NCI-H2196 (cell line): ENCODE results near the gene PRSS33.

Experiments used
- DNase-seq: peaks from one replicate; lab custom pipeline; 2025; ENCODE audit not compliant: unreplicated experiment; lab: John Stamatoyannopoulos, UW

PRSS33 gene

GRCh38 chr16:2745116-2745890 lies 42.1 kb downstream of the PRSS33 start:
- DNase-seq: no peak

GRCh38 chr16:2744711-2745110 lies 42.6 kb downstream of the PRSS33 start:
- no peak for DNase-seq

GRCh38 chr16:2743007-2743810 lies 44.2 kb downstream of the PRSS33 start:
- DNase-seq: no peak

- DNase-seq: no peak
Observed at GRCh38 chr16:2742323-2743006, 44.9 kb downstream of the PRSS33 start.

GRCh38 chr16:2741168-2741567 lies 46.2 kb downstream of the PRSS33 start:
- DNase-seq: no peak

GRCh38 chr16:2740476-2740875 lies 46.9 kb downstream of the PRSS33 start:
- DNase-seq: no peak

- DNase-seq: no peak
Observed at GRCh38 chr16:2739625-2740430, 47.5 kb downstream of the PRSS33 start.

GRCh38 chr16:2738615-2739014 lies 48.7 kb downstream of the PRSS33 start:
- no peak for DNase-seq

GRCh38 chr16:2737895-2738418 lies 49.4 kb downstream of the PRSS33 start:
- no peak for DNase-seq

- no peak for DNase-seq
Observed at GRCh38 chr16:2737238-2737605, 50.1 kb downstream of the PRSS33 start.

- no peak for DNase-seq
Observed at GRCh38 chr16:2736476-2737237, 50.7 kb downstream of the PRSS33 start.

- DNase-seq: no peak
Observed at GRCh38 chr16:2734844-2735515, 52.4 kb downstream of the PRSS33 start.
